GM21381 (cell line): Measurements from ENCODE around the gene METTL23.
"Not testable (repeated sequence)": the region's sequence is repeated elsewhere in the genome, so short reads cannot be mapped to it uniquely, and the experiment has no call there.

Source experiments
- ATAC-seq: cut with Tn5 transposase; IDR thresholded peaks from one replicate; pipeline ENCODE4 v1.9.1; 2021; ENCODE audit warnings: mild to moderate bottlenecking, moderate library complexity; ENCODE audit not compliant: unreplicated experiment

METTL23 gene

DNA sequence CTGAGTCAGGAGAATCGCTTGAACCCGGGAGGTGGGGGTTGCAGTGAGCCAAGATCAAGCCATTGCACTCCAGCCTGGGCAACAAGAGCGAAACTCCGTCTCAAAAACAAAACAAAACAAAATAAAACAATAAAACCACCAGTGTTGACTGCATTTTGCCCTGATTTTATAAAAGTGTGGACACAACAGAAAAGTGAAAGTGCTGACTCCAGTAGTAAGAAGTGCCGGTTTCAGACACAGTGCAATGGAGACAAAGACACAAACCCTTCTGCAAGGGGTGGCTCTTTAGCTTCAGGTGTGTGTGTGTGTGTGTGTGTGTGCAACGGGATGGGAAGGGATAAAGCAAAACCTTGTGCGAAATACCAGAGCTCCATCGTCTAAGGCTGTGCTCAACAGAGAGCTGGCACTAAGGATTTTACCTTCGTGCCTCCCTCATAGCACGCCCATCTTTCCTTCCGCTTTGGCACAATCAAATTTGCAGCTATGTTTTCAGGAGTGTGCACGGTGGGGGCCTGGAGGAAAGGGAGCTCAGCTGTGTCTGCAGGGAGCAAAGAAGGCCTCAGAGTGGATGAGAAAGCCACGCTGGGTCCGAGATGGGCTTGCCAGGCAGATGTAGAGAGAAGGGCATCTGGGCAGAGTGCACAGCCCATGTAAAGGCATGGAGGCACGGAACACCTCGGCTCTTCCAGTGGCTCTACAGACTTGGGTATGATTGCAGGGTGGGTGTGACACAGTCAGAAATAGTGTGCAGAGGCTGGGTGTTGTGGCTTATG is 31.4 kb upstream of the METTL23 start:
- ATAC-seq, result no peak

GRCh38 chr17:76696763-76697701 is 29.6 kb upstream of the METTL23 start:
- no peak for ATAC-seq

DNA sequence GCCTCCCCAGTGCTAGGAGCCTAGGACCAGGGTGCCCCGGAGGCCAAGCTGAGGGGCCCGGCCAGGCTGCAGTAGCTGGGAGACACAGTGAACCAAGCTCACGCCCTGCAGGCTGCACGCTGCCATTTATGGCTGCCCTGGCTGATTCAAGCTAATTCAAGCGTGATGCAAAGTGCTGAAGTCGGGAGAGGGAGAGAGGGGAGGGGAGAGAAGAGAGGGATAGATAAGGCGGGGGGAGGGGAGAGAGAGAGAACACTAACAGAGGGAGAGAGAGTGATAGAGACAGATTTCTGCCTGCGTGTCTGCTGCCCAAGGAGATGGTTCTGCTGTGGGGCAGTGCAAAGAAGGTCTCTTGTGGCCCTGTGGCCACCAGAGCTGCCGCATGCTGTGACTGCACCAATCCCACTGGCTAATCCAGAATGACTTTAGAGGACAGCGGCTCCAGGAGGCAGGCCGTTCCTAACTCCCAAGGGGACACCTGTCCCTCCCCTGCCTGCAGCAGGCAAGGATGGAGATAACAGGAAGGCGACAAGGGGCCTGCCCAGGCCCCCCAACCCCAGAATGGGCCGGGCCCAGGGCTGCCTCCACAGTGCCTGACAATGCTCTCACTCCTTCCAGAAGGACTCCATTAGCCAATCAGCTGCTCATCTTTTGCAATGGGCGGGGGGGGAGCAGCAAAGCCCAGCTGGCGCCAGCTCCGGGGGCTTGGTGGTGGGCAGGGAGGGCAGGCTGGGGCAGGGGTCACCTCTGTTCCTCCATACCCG is 28.8 kb upstream of the METTL23 start:
- no peak for ATAC-seq

DNA sequence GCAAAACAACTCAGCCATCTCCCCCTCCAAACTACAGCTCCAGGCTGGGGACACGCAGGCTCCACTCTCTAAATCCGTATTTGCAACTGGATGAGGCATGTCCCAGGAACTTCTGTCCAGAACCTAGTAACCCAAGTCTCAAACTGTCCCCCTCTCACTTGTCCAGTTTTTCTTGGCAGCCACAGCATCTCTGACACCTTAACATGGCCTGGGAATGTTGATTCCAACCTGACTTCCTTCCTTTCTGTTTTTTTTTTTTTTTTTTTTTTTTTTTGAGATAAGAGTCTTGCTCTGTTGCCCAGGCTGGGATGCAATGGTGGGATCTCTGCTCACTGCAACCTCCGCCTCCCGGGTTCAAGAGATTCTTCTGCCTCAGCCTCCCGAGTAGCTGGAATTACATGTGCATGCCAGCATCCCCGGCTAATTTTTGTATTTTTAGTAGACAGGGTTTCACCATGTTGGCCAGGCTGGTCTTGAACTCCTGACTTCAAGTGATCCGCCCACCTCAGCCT is 28.1 kb upstream of the METTL23 start:
- not testable (repeated sequence) for ATAC-seq

- ATAC-seq, result no peak
Observed at GRCh38 chr17:76700270-76700616, 26.4 kb upstream of the METTL23 start.

DNA sequence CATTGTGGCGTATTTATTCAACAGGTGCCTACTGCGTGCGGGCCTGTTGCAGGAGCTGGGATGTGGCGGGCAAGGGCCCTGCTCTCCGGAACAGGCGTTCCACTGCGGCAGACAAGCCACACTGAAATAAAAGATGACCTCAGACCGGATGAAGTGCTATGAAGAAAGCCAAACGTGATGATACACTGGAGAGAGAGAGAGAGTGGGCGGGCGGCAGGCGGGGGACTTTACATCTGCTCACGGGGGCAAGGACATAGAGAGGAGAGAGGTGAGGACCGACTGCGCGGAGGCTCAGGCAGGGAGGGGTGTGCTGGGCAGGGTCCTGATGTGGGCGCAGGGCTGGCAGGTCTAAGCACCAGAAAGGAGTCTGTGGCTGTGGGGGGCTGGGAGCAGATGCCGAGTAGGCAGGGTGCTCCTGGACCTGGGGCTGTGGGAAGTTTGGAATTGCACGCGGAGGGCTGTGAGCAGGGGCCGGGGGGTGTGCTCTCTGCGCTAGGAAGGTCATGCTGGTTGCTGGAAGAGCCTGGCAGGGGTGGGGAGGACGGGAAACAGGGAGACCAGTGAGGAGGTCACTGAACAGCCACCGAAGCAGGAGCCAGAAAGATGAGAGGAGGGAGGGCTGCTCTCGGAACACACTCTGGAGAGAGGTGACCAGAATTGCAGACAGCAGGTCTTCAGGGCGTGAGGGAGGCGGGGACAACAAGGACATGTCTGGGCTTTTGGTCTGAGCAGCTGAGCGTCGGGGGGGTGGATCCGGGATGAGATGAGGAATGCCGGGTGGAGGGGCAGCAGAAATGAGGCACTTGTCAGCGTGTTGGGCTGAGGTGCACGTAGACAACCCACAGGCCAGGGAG is 25.8 kb upstream of the METTL23 start:
- ATAC-seq, result no peak

DNA sequence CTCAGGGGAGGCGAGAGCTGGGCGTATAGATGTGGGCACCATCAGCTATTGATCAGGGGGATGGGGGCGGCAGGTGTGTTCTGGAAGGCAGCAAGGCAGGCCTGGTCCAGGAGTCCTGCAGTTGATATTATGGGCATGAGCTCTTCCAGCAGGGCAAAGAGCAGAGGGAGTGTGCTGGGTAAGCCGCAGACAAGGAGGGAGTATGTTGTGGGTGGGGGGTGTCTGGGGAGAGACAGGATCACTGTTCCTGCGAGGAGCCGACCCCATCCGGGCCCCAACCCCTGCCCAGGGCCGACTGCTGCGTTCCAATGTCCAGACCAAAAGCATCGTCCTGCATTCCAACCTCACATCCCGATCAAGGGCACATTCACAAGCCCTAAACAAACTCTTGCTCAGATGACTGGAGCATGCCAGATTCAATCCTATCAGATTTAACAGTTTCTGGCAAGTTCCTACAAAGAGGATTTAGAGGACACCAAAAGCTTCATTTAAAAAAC is 25.1 kb upstream of the METTL23 start:
- no peak for ATAC-seq

DNA sequence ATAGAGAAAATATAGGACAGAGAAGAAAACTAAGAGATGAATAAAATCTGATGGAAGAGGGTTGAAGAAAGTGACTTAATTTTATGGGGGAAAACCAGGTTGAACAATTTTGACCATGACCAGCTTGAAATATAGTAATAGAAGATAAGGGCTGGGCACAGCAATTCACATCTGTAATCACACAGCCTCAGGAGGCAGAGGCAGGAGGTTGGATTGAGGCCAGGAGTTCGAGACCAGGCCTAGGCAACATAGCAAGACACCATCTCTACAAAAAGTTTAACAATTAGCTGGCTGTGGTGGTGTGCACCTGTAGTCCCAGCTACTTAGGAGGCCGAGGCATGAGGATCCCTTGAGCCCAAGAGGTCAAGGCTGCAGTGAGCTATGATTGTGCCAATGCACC is 24.6 kb upstream of the METTL23 start:
- ATAC-seq, result no peak

DNA sequence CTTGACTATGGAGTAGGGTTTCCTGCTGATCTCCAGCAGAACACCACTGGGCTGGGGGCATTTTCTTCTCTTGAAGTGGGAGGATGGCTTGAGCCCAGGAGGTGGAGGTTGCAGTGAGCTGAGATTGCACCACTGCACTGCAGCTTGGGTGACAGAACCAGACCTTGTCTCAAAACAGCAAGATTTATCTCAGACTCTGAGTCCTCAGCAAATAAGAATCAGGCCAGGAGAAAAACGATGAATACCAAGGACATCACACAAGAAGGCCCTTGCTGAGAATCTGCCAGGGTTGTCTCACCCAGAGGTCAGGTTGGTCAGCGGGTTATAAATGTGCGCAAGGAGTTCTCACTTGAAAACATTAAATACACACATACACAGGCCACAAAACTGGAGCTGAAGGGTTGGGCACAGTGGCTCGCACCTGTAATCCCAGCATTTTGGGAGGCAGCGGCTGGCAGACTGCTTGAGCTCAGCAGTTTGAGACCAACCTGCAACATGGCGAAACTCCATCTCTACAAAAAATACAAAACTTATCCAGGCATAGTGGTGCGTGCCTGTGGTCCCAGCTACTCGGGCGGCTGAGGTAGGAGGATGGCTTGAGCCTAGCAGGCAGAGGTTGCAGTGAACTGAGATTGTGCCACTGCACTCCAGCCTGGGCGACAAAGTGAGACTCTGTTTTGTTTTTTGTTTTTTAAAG is 23.6 kb upstream of the METTL23 start:
- ATAC-seq, result no peak

DNA sequence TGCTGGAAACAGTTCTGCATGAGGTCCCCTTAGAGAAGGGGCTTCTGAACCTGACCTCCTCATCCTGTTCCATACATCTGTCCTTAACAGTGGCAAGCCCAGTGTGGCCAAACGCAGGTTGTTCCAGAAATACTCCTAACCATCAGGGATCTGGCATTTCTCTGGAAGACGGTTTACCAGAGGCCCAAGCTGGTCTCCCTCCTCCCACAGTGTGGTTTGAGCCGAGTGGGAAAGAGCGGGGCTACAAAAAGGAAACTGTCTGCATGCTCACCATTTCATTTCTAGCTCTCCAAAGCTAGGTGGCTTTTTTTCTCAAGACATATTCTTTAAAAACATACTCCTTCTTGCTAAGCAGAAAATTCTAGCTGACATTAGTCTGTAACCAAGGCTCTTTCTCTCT is 21.8 kb upstream of the METTL23 start:
- ATAC-seq, result no peak

DNA sequence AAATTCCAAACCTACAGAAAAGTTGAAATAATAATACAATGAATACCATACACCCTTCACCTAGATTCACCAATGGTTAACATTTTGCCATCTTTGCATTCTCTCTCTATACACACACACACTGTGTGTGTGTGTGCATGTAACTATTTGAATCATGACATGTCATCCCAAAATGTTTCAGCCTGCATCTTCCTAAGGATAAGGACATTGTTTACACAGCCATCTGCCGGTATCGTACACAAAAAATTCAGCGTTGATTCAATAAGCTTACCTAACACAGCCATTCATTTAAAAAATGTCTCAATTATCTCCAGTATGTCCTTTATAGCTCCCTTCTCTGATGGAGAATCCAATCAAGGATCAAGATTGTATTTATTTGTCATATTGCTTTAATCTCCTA is 19.8 kb upstream of the METTL23 start:
- no peak for ATAC-seq

GRCh38 chr17:76707985-76708807 is 18.4 kb upstream of the METTL23 start:
- ATAC-seq, result no peak

DNA sequence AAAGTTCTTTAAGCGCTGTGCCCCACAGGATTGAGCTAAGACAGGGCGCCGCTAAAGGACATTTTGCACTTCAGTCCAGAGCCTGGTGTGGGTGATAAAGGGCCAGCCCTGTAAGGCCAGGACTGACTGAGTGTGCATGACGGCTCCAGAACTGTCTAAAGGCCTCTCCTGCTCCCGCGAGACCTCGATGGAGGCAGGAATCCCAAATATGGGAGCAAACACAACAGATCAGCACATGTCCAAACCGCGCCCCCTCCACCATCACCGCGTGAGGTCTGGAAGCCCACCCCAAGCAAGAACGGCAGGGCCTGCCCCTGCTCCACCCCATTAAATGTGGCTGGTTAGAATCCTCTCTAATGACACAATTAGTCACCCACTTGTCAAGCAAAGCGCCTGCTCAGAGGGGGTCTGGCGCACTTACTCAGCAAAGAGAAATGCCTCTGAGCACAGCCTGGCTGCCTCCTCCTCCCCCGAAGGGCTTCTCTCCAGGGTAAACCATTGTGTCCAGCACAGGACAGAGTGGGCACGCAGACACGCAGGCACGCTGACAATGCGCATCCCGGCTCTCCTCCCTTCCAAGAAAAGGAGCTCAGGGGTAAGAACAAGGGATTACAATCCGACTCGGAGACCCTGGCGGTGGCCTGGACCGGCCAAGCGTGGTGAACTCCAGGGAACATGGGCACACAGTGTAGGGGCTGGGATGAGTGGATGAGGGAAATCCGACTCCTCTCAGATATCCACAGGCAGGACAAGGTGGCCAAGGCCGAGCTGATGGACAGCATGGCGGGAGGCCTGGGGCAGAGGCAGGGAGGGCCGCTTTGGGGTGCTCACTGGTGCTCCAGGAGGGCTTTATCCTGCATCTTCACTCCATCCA is 17.3 kb upstream of the METTL23 start:
- no peak for ATAC-seq

GRCh38 chr17:76709951-76710862 is 16.4 kb upstream of the METTL23 start:
- ATAC-seq, result not testable (repeated sequence)

DNA sequence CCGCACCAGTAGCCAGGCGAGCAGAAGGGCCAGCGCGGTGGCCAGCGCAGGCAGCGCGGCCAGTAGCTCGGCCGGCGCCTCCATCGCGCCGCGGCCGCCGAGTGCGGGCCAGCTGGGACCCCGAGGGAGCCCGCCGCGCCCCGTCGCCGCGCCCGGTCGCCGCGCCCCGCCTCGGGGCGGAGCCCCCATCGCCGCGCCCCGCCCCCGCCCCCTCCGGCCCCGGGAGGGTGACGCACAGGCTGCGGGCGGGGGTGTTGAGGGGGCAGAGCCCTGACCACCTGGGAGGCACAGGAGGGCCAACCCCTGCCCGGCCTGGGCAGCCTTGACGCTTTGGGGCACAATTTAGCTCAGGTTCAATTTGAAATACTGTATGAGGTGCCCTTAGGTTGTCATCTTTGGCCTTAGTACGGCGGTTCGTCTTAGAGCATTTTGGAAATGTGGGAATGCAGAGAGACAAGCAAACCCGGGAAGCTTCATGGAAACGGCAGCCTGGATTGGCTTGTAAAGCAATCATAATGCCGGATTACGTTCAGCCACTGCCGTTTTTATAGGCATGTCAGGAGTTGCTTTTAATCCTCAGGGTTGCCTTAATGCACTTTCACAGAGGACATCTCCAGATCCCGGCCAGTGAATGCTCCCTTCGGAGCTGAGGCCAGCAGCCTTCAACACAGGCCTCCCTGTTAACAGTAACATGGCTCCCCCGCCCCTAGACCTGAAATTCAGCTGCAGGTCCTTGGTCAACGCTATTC is 15.6 kb upstream of the METTL23 start, which contains the start of gene MXRA7:
Gene MXRA7 (minus strand): TSS at position 103 of the 749 bp plus-strand sequence. CDS start 19 bp downstream, at position 84.
- ATAC-seq, result no peak

GRCh38 chr17:76712321-76712720 is 14.3 kb upstream of the METTL23 start:
- not testable (repeated sequence) for ATAC-seq
